Activated CD4-positive, alpha-beta T cell treated with anti-CD3 and anti-CD28 coated beads, Interleukin-2, amount 50 U/mL, for 1 hour (primary cell): ENCODE data around the gene MMP20.

Experiments used
- DNase-seq: peaks from one replicate; pipeline ENCODE4 v3.0.0-alpha.2; 2020

MMP20 gene

DNA sequence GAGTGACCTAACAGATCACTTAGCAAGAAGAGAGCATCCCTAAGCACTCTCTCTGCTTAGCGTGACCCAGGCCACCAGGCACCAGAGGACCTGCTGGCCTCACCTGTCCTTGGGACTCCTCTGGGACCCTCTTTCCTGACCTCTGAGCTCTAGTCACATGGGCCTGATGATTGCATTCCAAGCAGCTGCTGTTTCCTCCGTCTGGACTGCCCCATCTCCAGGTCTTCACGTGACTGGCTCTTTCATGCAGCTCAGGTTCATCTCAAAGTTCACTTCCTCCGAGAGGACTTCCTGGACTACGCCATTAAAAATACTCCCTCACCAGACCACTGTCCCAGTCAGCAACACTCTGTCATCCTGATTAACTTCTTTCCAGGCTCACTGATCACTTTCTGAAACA is 2.9 kb downstream of the MMP20 start:
- DNase-seq: no peak

DNA sequence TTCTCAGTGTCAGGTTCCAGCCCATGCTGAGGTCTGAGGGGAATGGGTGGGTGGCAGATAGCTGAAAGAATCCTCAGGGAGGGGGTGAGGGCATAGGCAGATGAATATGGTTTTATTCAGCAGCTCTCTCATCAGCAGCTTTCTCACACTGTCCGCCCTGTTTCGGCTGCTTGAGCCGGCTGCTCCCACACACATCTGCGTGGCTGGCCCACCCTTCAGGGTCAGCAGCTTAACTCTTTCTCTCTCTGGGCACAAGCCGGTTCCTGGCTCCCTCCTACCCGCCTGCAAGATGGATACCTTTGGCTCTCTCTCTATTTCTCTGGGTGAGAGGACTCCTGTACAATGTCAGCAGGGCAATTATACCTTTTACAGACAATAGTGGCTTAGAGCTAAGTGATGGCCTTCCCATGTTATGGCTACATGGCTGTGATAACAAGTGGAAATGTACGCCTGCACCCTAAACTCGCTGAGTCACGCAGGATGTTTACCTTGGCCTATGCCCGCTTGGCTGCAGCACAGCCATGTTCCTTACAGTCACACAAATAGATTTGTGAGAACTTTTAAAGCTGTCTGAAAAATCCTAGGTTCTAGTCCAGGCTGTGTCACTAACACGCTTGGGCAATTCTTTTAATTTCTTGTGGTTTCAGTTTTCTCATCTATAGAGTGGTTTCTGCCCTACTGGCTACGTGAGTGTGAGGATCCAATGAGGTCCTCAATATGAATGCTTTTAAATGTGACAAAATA is 4.1 kb downstream of the MMP20 start:
- no peak for DNase-seq

DNA sequence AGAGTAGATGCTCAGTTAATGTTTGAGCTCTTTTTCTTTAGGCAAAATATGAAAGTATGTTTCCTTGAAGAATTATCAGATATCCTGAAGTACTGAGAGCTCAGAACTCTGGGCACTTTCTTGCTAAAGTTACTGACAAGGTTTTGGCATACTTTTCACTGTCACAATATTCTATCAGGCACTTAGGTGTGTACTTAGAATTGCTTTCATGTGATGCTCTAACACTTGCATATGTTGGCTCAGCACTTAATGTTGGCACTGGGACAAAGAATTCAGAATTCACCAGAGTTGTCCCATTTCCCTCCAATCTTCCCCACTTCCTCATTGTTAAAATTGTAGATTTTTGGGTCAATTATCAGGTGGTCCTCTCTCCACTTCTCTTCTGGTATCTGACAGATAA is 5.0 kb downstream of the MMP20 start:
- DNase-seq: no peak

DNA sequence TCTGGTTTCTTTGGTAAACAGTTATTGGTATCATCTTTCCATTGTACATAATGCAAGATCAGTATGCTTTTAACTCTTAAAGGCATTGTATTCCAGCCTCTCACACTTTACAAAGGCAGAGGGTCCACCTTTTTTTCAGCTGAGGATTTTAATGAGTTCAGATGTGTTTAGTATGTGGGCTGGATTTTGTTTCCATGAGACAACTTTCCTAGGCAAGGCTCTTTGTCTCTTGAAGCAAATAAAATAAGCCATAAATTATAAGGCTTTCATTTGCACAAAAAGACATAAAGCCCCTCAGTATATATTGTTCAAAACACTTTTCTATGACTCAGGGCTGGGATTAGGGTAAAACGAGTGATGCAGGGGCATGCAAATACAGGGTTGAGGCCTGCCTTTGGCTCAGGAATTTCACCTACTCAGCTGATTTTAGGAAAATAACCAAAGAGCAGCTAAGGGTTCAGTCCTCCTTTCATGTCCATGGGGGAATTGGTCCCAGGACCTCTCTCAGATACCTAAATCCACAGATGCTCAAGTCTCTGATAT is 7.6 kb downstream of the MMP20 start:
- no peak for DNase-seq

DNA sequence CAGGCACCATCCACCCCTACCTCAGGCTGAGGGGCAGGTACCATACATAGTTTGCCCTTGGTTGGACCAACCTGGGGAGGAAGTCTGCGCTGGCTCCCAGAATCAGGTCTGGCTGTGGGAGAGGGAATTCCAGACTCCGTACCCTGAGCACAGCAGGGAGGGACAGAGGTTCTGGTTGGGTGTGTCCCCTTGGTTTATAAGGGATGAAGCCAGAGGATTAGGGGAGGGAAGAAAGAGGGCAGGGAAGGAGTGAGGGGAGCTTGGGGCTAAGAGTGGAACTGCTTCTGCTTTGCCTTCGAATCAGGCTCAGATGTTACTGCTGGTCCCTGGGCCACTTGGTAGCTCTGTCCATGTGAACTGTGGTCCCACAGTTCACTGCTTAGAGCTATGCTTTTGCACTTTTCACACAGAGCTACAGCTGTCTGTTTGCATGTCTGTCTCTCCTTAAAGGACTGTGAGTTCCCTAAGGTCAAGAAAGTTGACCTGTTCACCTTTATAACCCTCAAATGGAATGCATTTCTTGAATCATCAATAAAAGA is 9.2 kb downstream of the MMP20 start:
- no peak for DNase-seq

DNA sequence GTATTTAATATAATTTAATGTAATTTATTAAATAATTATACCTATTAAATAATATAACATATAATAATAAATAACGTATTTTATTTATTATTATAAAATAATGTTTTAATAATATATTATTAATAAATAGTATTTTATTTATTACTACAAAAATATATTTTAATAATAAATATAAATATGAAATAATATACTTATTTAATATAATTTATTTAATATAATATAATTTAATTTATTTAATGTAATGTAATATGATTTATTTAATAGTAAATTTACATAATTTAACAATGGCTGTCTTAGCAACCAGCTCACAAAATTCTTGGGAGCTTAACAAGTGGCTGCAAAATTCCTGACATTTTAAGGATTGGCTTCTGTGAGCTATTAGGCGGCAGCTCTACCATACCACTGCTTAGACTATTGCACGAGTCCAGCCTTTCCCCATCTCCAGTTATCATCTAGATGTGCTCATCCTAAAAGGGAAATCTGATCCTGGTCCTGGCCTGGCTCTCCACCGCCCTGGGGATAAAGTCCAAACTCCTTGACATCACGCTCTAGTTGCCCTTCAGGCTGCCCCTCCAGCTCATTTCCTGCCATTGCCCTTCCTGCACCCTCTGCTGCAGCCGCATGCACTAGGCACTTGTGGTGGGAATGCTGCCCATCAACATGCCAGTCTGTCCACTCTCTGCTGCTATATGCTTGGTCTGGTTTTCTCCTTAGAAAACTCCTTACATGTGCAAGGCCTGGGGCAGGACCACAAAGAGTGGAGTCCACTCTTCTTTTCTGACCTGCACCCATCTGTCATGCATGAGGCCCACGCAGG is 9.8 kb downstream of the MMP20 start:
- DNase-seq: no peak

DNA sequence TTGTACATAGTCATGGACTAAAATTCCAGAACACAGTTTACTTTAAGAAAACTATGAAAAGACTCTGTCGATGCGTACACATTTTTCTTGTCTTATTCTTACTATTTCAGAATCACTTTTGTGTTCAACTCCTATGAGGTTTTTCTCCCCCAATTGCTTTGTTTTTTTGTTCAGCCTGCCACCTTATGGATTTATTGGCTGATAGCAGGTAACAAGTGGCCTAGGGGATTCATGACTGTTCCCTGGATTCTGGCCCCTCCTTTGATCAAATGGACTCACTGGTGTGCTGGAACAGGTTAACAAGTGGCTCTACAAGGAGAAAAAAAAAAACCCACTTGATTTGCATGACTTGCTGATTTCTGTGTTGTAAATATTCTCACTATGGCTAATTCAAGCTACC is 10.6 kb downstream of the MMP20 start:
- no peak for DNase-seq

DNA sequence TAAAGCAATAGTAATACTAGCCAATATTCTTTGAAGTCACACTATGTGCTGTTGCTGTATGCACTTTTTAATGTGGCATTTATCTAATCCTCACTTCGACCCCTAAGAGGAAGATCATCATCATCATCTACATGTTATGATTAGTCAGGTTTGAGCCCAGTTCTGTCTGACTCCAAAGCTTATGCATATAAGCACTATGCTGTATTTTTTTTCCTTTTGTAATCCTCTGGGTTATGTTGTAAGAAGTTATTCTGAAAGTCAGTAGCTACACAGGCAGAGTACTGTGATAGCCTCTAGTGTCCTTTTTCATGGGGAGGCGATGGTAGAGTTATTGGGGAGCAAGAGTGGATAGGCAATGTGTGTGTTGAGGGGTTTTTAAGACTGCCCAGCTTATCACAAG is 11.1 kb downstream of the MMP20 start:
- no peak for DNase-seq

DNA sequence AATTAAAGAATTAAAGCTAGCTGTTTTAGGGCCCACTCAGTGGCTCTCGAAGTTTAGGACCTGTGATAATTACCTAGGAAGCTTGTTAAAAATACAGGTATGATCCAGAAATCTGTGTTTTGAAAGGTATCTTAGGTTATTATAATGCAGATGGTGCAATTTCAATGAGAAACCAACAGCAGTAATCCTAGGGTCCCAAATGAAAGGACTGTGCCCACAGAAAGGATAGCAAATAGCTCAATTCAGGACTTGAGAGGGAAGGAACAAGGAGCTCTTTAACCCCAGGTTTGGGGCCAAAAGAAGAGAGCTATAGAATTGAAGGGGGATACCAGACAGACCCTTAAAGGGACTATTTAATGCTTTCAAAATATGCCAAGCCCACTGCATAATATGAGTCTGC is 11.7 kb downstream of the MMP20 start:
- DNase-seq: no peak

DNA sequence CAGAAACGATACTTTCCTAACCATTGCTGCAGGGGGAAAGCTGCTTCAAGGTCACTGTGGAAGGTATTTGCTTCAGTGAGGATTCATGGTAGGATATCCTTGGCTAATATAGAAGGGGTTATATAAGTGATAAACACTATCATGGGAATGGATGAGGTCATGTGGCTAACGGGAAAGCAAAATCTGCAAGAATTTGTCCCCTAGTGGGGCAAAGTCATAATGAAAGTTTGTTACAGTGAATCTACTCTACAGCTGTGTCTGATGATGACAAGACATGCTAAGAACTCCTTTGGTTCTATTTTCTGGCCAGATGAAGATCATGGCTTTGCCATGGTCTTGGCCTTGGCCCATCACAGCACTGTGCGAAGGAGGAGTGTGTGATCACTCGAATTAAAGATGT is 13.8 kb downstream of the MMP20 start:
- no peak for DNase-seq

DNA sequence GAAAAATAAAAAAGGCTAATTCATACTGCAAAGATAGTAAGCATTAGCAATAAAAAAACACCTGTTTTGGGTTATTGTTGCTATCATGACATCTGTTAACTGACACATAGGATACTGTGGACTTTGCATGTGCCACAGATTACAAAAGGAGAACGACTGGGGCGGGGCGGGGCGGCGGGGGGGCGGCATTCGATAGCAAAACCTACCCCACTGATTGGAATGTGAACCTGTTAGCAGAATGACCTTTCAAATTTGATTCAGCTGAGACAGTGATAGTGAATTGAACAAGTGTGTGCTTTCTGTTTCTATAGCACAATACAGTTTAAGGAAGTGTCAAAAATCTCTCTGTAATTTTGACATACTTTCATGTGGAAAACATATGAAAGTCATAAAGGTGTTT is 14.9 kb downstream of the MMP20 start:
- no peak for DNase-seq

DNA sequence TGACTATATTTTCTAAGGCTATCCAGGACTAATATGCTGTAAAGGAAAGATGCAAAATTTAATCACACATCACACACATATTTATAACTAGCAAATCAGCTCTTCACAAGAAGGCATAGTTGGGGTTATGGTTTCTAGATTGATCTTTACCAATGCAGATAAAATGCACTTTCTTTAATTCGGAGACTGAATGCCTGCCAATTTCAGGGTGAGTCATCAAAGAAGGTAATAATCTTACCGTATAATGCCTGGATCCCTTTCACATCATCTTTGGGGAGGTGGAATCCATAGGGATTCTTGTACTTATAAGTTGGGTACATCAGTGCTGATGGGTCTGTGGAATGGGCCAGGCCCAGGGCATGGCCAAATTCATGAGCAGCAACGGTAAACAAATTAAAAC is 16.4 kb downstream of the MMP20 start:
- no peak for DNase-seq

DNA sequence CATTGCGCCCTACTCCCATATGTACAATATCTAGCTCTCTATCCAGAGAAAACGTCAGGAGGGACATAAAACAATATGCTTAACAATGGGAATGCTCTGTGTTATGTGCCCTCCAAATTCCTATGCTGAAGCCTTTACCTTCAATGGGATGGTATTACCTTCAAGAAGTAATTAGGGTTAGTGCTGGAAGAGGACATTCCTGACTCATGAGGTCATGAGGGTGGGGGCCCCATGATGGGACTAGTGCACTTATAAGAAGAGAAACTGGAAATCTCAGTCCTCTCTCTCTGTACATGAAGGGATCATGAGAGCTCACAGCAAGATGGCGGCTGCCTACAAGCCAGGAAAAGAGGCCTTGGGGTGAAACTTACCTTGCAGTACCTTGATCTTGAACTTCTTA is 20.3 kb downstream of the MMP20 start:
- DNase-seq: no peak

DNA sequence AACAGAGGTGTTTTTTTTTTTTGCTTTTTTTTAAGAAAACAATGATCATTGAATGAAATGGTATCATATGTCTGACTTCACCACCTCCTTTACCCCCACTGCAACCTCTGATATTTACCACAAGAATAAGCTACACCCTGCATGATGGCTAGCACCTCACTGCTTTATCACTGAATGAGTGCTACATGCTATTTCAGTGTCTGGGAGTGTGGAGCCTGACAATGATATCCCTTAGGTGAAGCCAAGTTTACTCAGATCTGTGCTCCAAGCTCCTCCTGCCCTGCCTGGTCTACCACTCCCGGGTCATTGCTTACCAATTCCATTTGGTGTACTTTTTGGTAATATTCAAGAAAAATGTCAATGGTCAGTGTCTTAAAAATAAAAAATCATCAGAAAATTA is 21.1 kb downstream of the MMP20 start:
- no peak for DNase-seq

DNA sequence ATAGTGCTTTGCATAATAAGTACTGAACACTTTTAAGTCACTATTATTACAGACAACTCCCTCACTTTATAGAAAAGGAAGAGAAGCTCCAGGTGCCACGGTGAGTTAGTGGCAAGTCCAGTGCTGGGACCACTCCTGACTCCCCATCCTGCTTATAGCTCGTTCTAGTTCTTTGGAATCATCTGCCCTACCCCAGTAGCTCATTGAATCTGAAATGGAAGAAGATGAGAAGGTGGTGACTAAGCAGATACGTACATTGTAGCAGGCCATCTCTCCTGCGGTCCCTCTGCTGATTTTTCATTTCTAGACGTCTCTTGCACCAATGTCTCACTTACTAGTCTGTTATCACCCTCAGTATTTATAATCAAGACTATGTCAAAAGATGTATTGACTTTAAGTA is 21.6 kb downstream of the MMP20 start:
- DNase-seq: no peak

DNA sequence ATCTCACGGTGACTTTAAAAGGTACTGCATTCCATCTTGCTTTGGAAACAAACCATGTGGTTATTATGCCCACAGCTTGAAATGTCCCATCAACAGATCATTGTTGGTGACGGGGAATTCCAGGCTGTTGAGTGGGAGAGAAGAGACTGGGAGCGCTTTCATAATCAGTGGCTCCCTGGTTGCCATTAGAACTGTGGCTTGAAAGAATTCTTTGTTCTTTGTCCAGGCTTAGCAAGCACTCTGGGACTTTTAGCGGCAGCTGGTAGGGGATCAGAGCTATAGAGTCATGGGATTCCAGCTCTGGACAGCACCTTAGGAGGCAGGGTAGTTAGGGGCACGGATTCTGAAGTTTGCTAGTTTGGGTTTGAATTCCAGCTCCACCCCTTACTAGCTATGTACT is 22.0 kb downstream of the MMP20 start:
- DNase-seq: no peak

DNA sequence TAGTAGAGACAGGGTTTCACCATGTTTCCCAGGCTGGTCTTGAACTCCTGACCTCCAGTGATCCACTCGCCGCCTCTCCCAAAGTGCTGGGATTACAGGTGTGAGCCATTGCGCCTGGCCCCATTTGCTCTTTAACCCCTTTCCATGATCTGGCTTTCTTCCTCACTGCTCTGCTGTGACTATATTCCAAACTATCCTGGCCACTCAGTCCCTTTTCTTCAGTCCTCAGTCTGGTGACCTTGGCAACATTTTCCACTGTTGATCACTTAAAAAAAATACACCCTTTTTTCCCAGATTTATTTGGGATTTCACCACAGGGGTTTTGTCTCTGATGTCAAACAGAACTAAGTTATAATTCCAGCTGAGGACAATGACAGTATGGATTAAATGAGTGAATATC is 24.5 kb downstream of the MMP20 start:
- no peak for DNase-seq

DNA sequence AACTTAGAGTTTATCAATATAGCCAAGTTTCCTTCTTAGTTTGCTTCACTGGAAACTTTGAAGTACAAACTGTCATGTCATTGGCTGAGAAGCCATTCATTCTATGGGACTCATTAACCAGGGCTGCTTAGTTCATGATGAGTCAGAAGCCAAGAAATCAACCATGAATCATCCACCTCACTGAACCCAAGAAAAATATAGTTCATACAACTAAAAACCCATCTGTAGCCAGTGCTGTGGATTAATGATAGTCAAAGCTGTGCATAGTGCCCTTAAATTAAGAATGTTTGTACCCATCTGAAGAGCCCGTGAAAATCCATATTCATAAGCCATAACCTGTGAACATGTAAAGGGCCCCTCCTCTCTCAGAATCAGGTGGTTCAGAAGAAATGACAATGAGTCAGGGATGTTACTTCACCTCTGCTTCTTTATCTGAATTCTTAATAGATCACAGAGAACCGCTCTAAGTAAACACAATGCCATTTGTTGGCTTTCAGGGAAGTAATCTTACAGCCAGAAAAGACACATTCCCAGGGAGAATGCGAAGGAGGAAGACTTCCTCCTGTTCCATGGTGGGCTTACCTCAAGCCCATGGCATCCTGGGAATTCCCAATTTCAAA is 25.4 kb downstream of the MMP20 start:
- no peak for DNase-seq

DNA sequence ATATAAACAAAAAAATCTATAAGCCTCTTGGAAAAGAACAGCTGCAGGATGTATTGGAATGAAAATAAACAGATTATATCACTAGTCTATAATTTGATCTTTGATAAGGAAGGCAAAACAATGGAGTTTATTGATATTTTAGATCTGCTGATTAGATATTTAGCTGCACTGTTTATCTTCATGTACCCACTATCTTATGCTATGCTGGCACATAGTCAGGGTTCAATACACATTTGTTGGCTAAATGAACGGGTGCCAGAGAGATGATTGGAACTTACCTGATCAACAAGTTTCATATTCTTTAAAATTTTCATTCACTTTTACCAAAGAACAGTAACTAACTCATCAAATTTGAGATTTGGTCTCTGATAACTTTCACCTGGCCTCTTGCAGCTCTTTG is 26.9 kb downstream of the MMP20 start:
- DNase-seq: no peak

DNA sequence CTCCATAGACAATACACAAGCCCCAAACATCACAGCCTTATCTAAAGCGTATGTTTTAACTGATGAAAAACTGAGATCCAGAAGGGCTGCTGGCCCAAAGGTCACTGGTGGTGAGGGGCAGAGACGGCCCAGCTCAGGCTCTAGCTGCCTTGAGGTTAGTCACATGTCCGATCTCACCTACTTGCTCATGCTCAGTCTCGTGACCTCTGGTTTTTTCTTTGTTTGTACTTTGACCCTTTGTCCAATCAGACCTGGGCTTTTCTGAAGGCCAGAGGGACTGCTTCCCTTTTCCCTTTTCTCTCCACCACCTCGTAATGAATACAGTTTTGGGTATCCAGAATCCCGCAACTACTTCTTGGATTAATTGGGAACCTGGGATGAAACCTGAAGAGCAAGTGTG is 28.6 kb downstream of the MMP20 start:
- no peak for DNase-seq

DNA sequence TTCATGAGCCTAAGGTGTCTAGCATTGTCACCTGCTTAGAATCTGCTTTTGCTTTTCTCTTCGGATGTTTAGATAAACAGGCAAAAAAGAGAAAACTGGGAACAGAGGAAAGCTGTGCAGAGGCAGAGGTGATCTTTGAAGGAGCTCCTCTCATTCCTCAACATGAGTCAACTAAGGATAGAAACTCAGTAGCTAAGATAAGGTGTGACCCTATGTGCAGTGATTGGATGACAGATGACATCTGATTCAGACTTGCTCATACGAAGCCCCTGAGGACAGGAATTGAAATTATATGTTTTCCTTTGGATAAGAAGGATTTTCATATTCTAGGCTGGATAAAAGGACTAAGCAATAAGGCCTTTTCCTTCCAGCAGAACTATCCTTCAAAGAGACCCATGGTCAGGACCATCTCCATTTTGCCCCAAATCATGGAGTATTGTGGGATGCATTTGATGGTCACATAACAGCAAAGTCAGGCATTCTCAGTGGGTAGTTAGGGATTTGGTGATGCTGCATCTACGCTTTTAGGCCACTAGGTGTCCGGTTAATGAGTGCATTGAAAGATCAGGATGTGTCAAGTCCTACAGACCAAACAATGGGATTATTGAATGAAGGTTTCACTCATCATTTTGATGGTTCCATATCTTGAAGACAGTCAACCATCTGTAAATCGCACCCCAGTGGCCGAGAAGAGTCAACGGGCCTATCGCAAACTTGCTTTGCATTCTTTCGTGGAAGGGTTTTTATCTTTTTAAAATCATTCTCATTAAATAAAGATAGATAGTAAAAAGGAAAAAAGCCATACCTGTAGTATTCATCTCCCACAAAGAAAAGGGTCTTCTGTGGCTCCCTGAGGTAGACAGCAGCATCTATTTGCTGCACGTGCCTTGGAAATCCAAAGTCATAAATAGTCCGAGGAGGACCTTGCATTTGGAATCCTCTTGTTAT is 32.2 kb downstream of the MMP20 start:
- no peak for DNase-seq

DNA sequence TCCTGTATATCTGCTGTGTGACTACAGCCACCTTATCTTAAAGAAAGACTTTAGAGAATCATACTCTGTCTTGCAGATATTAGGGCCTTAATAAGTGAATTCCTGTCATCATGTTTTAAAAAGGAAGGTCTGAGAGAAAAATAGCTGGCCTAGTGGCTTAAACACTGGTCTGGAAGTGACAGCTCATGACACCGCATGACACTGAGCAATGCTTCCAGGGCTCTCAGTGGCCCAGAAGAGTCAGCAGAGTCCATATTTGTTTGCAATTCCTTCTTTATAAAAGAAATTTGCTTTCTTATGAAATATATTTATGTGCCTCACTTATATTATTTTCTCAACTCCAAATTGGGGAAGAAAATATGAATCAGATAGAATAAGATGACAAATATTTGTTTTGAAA is 33.0 kb downstream of the MMP20 start:
- no peak for DNase-seq
